ENCODE measurements around the gene DBP. TPM values are rescaled to one million over a fixed set of nuclear protein-coding genes. Genes with fewer than 3 reads are reported as not detected.

The DBP gene
- total and polyA plus RNA-seq, 12 donors, result 11.5 to 80.6 (median 53.6) TPM

GRCh38 chr19:48639483-48640375 lies 2.5 kb upstream of the DBP start:
- Histone ChIP-seq H3K27ac (no peak overlapping the region), H3K27me3 (no peaks in the 10 kb centered on the region), H3K4me3 (no peak overlapping the region), H3K36me3 (replicated peaks in 1 of 2) (no peaks in the 10 kb centered on the region), H3K9me3 (replicated peaks in 1 of 3) (no peaks in the 10 kb centered on the region), H3K4me1 (replicated peaks in 1 of 2) (peaks cover 11 to 26% of the 10 kb centered on the region in 2 donors)
- intact Hi-C loops (cut with DNase I), result loop anchor here in 1 of 2 donors (10.0 kb wide), 1 partner anchor 205 kb away; no protein-coding TSS in a partner anchor
- DNase-seq, result peak in 6 of 7 donors; percentile 38 to 75 (median 52)
- TF ChIP-seq POLR2A (IDR thresholded peaks at IDR 0.05) (no peak), CTCF (IDR thresholded peaks at IDR 0.05) (no peak)
- WGBS, 4 donors, result 63 to 80% (median 76%) methylated on average over 25 to 33 of the region's 33 CpGs

DNA sequence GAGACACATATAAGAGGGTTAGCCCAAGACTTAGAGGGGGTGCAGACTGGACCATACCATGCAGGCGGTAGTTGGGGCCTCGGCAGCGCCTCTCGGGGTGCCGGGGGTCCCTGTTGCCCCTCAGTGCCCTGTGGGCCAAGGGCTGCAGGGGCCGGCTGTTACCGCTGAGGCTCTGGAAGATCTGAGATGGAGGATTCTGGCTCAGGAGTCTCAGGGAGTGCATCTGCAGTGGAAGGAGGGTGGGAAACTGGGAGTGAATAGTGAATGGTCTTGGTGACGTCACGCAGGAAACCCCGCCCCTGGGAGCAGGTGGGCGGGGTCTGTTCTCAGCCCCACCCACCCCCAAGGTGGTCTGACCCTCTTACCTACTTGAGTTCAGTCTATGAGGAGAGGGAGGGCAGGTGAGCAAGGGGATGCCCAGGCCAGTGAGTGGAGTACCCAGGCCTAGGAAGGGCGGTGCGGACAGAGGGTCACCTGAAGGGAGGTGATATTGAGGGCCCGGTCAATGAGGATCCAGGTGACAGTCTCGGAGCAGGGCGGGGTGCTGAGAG lies 1.7 kb upstream of the DBP start:
- 74 to 77% (median 76%) methylated on average over 16 of the region's 16 CpGs for WGBS, 4 donors
- Histone ChIP-seq H3K9me3 (replicated peaks in 1 of 3) (no peaks in the 10 kb centered on the region), H3K4me1 (replicated peaks in 1 of 2) (peaks cover 19 to 32% of the 10 kb centered on the region in 2 donors)

DNA sequence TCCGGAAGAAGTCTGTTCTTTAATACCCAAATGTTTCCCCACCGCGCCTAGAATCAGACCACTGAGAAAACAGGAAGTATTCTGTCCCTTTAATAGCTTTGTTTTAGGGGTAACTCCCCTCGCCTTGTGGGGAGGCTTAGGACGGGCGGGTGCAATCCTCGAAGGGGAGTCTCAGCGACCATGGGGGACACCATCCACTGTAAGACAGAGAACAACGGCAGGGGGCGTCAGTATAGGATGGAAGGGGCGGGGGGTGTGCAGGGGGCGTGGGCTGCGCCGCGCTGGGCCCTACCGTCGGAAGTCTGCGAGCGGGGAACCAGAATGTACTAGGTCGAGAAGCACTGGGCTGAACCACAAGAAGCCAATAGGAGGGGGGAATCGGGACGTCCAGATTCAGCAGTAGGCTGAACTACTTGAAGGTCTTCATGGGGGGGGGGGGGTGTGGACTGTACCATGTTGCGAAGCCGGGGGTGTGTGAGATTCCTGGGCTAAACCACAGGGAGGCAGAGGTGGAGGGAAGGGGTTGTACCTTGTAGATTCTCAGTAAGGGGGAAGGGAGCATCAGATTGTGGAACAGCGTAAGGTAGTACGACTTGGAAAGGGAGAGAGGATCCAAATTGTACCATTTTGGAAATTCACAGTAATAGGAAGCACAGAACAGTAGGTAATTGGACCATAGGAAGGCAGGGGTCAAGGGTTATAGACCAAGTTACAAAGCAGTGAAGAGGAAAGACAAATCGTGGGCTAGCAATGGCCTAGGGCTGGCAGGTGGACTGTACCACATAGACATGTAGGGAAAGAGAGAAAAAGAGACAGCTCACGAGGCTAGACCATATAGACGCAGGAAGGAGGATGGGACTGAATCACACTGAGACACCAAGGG lies 1.0 kb upstream of the DBP start:
- DNase-seq, result peak; percentile 88 to 97 (median 94)

More for the DNA sequence above, 1.7 kb upstream of the DBP start:
- H3K4me3 ChIP-seq, result peak overlapping the region in 1 of 4 donors; percentile 70
- H3K27ac ChIP-seq, result peak overlapping the region in 4 of 5 donors; percentile 48 to 98 (median 92)
- H3K27me3 ChIP-seq, result no peaks in the 10 kb centered on the region
- DNase-seq, result peak in 6 of 7 donors; percentile 44 to 78 (median 58)
- no peaks in the 10 kb centered on the region for H3K36me3 ChIP-seq (replicated peaks in 1 of 2)
- intact Hi-C loops (cut with DNase I), result no loop called here
- no peak for TF ChIP-seq CTCF (IDR thresholded peaks at IDR 0.05)
- no peak for TF ChIP-seq POLR2A (IDR thresholded peaks at IDR 0.05)

More for the DNA sequence above, 1.0 kb upstream of the DBP start:
- H3K27ac ChIP-seq, result peak overlapping the region; percentile 88 to 98 (median 96)
- no peaks in the 10 kb centered on the region for H3K9me3 ChIP-seq (replicated peaks in 1 of 3)
- peak; percentile 51 to 88 for TF ChIP-seq POLR2A (IDR thresholded peaks at IDR 0.05)
- TF ChIP-seq CTCF (IDR thresholded peaks at IDR 0.05), result peak in 4 of 6 experiments; percentile 11 to 42 (median 34)
- 6 to 10% (median 8%) methylated on average over 16 to 29 of the region's 29 CpGs for WGBS, 4 donors
- no peaks in the 10 kb centered on the region for H3K27me3 ChIP-seq
- H3K36me3 ChIP-seq (replicated peaks in 1 of 2), result no peaks in the 10 kb centered on the region
- H3K4me3 ChIP-seq, result peak overlapping the region in 2 of 4 donors; percentile 29 to 70
- intact Hi-C loops (cut with DNase I), result no loop called here
- H3K4me1 ChIP-seq (replicated peaks in 1 of 2), result peaks cover 27 to 39% of the 10 kb centered on the region in 2 donors
